Limb (tissue), 2 donors: ENCODE measurements around the gene GPBAR1.
"Not testable (repeated sequence)": the region's sequence is repeated elsewhere in the genome, so short reads cannot be mapped to it uniquely, and the experiment has no call there.

Source experiments
- DNase-seq, 2 donors: peaks; one replicate each; pipeline ENCODE4 v3.0.0-alpha.2; 2016; ENCODE audit errors: extremely low spot score in 2 of 2

GPBAR1 gene

GRCh38 chr2:218307415-218308090 lies 46.7 kb downstream of the GPBAR1 start:
- no peak for DNase-seq

GRCh38 chr2:218310853-218311540 lies 50.2 kb downstream of the GPBAR1 start:
- no peak for DNase-seq

GRCh38 chr2:218311541-218312266 lies 50.9 kb downstream of the GPBAR1 start:
- not testable (repeated sequence) for DNase-seq

DNA sequence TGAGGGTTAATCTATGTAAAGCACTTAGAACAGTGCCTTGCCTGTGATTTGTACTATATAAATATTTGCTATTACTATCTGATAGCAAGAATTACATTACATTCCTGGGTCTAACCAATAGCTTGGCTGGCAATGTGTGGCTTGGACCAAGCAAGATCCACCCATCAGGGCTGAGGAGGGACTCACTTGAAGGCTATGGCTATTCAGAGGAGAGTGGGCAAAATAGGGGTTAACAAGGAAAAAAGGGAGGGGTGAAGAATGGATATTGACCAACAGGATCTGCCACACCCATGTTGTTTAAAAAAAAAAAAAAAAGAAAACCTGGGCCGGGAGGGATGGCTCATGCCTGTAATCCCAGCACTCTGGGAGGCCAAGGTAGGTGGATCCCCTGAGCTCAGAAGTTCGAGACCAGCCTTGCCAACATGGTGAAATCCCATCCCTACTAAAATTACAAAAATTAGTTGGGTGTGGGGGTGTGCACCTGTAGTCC lies 51.5 kb downstream of the GPBAR1 start:
- DNase-seq: no peak

GRCh38 chr2:218313356-218313755 lies 52.5 kb downstream of the GPBAR1 start:
- no peak for DNase-seq
